HG02623 (cell line): Measurements from ENCODE around the gene PIM3.

Experiments
- ATAC-seq: cut with Tn5 transposase; IDR thresholded peaks from one replicate; pipeline ENCODE4 v1.9.1; 2021; ENCODE audit warnings: moderate library complexity; ENCODE audit not compliant: unreplicated experiment

PIM3 gene

DNA sequence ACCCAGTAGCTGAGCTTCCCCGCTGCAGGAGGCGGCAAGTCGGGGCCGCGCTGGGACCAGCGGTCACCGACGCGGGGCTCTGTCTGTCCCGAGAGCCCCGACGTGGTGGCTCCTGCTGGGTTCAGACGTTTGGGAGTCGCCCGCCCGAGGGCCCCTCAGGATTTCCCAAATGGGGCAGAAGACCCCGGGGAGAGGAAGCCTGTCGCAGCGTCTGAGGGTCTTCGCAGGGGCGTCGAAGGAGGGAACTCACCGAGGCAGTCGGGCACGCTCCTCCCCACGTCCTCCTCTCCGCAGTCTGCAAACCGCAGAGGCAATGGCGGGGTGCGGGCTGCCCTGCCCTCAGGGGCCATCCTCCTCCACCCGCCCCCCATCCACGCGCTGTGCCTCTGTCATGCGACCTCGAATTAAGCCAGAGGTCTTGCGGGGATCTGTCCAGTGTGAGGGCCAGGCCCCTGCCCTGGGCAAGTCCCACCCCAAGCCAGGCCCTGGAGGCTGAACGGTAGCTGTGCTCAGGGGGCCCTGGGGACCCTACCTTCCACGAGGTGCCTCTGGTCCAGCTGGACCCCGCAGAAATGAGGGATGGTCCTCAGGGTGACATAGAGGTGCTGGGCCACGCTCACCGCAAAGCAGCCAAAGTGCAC is 39.5 kb downstream of the PIM3 start:
- no peak for ATAC-seq

DNA sequence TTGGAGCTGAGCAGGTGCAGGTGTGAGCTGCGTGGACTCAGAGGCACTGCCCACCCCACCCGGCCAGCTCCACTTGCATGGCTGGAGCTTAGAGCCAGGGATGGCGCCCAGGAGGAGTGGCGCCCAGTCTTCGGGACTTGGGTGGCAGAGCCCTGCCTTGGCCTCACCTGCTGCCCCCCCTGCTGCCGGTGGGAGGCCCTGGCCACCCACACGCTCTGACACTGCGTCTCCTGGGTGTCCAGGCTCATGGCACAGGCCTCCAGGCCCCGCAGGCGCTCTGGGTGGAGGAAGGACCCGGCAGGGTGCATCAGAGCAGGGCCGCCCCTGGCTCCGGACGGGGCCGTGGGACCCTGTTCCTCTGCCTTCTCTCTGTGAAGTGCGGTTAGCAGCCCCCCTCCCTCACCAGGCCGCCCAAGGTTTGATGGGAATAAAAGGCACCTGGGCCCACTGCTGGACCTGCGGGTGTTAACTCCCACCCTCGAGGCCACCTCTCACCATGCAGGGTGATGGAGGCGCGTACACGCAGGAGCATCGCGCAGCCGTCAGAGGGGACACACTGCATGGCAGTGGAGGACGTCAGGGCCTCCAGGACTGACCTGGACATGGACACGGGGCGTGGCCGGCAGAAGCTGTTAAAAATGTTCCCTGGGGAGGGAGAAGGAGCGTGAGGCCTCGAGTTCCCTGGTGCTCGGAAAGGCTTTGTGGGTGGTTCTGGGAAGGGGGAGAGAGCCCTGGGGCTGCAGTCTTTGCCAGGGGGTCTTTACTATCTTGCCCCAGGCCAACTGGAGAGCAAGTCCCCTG is 40.2 kb downstream of the PIM3 start:
- no peak for ATAC-seq

DNA sequence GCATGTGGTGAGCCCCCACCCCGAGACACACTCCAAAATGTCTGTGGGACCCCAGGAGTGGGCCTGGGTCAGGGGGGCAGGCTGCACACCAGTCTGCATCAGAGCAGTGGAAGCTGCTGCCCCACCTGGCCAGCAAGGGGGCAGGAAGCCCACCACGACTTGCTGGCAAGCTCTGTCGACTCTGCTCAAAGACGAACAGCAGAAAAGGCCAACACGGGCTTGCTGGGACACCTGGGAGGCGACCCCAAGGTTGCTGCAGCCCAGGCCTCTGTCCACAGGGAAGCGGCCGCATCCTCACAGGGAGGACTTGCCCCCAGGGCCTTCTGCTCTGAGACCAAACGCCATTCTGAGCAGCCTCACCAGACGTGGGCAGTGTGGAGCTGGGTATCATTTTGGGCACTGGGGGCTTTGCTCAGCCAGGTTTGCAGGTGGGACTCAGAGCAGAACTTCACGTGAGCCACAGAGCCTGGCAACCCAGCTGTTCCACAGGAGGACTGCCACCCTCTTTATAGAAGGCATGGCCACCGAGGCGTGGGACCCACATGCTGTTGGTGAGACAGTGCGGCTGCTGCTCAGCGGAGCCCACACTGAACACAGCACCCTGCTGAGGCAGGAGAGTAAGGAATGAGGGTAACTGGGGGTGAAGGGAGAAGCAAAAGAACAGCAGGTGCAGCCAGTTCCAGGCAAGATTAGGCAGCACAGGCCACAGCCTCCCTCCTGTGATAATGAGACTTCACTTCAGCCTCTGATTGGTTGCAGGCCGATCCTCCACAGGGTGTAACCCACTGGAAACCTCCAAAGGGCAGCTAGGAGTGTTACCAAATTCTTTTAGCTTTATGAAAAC is 41.0 kb downstream of the PIM3 start:
- ATAC-seq: no peak

DNA sequence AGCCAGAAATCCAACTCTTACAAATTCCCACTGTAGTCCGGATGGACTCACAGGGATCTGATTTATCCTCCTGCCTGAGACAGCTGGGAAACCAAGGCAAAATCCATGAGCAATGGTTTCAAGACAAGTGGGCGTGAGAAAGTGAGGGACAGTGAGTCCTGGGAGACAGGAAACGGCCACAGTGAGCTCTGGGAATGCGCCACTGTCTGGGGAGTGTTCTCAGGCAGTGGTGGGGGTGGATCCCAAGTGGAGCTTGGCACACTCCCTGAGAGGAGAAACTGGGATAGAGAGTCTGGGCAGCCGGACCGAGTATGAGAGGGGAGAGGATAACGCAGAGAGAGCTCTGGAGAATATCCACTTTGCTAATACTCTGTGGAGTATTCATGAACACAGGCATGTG is 42.2 kb downstream of the PIM3 start:
- ATAC-seq: no peak

DNA sequence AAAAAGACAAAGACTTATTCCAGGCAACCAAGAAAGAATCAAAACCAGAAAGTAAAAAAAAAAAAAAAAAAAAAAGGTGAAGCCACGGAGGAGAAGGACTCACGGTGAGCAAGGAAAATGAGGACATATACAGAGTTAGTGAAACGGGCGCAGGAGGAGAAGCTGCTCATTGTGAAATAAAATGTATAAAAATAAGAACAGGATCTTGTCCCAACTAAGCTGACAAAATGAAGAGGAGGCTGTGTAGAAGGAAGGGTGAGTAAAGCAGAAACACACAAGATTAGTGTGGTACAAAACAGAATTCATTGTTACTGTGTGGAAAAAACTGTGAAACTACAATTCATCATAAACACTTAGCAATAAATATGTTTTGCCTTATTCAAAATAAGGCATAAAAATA is 44.3 kb downstream of the PIM3 start:
- no peak for ATAC-seq

DNA sequence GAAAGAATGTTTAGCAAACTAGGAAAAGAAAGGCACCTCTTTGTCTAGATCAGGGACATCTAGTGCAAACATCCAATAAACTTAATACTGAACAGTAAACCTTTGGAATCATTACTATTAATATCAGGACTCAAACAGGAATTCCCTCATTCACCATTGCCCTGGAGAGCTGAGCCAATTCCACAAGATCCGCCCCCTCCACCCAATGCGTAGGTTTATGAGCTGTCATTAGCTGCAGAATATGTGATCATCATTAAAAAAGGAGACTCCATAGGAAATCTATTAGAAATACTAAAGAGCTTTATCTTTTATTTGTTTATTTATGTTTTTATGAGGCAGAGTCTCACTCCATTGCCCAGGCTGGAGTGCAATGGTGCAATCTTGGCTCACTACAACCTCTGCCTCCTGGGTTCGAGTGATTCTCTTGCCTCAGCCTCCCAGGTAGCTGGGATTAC is 46.5 kb downstream of the PIM3 start:
- no peak for ATAC-seq

DNA sequence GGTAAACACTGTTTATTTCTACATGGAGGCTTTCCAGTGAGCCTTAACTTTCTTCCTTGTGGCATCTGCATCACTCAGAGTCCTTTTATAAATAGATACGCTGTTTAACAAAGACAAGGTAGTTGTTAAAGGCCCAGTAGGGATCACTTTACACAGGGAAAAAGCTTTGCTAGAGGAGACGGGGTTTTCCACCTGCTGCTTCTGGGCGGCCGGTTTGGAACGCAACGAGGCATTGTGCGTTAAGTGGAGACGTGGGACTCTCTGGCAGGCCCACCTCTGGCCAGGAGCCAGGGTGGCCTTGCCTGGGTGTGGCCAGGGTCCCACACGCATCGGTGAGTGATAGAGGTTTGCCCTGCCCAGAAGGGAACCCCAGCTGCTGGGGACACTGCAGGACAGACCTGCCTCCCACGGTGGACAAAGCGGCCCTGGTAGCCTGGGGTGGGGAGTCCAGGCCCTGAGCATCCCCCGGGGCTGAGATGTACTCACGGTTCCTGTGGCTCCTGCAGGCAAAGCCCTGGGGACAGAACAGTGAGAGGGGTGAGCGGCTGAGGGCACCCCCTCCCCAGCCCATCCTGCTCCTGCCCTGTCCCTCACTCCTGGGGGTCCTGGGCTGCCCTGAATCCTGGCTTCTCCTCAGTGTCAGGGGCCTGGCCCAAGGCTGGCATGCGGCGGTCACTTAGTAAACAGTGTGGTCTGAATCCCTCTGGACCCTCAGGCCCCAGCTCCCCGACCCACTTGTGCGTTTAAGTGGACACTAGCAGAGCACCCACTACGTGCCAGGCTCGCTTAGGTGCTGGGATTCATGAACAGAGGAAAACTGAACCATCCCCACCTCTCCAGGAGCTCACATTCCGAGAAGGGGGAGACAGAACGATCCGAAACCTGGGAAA is 47.8 kb downstream of the PIM3 start:
- ATAC-seq: no peak

DNA sequence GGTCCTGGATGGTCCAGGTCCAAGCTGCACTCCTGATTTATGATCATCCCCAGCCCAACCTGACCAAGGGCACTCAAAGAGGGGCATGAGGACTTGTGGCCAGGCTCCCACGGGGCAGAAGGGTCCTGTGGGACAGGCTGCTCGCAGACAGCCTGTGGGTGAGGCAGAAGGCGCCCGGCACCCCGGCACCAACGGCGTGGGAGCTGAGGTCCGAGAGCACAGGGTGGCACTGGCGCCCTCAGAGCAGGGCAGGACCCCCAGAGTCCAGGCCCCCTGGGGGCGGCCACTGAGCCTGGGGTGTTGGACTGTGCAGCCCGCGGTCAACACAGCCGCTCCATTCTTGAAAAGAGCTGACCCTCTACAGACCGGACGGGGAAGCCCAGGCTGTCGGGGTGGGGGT is 48.7 kb downstream of the PIM3 start:
- ATAC-seq: no peak

DNA sequence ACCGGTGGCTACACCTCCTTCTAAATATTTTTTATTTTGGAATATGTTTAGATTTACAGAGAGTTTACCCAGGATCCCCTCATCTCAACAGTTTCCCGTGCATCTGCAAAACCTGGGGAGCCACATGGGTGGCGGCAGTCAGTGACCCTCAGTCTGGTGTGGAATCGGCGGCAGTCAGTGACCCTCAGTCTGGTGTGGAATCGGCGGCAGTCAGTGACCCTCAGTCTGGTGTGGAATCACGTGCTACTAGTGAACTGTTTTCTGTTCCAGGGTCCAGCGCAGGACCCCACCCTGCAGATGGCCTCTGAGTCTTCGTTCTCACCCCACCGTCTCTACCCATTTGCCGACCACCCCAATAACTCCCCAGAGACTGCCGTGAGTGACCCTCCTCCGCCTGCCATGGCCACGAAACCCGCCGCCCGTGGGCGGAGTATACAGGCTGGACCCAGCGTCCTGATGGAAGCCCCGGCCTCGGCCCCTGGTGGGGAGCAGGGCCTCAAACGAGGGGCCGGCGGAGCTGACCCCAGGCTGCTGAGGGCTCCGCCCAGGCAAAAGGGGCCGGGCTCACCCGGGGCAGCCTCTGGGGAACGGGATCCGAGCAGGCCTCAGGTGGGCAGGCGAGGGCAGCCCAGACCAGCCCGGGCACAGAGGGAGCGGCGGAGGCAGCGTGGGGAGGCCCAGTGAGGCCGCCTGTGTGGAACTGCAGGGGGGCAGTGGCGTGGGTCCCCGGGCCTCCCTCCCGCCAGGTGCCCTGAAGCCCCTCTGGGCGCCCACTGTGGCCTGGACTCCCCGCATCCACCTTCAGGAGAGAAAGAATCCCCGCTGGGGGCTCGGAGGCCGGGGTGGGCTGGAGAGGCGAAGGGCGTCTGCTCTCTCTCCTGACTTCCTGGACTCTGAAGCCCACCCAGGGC is 49.4 kb downstream of the PIM3 start:
- no peak for ATAC-seq

DNA sequence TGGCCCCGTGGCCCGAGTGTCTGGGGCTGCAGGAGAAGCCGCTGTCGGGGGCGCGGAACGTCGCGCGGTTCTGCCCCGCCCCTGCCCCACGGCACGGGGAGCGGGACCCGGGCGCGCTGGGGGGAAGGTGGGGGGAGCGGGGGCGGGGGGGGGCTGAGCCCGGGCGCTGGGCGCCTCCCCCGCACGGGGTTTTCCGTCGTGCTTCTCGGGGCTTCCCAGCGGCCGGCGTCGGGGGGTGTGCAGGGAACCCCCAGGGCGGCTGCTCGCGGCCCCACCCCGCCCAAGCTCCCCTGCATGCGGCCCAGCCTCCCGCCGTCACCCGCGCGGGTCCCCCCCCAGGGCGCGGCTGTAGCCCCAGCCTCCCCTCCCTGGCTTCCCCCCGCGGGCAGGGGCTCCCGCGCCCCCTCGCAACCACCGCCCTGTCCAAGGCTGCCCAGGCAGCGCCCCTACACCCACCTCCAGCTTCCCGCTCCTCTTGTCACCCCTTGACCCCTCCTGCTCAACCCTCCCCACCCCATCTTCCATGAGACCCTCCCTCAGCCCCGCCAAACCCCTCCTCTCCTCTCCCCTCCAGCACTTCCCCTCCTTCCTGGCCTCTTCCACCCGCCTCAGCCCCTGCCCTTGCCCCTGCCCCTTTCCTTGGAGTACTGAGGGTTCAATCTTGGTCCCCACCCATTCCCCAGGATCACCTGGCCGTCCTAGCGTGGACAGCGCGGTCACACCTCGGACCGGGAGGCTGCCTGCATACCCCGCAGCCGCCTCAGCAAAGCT is 50.3 kb downstream of the PIM3 start:
- no peak for ATAC-seq

DNA sequence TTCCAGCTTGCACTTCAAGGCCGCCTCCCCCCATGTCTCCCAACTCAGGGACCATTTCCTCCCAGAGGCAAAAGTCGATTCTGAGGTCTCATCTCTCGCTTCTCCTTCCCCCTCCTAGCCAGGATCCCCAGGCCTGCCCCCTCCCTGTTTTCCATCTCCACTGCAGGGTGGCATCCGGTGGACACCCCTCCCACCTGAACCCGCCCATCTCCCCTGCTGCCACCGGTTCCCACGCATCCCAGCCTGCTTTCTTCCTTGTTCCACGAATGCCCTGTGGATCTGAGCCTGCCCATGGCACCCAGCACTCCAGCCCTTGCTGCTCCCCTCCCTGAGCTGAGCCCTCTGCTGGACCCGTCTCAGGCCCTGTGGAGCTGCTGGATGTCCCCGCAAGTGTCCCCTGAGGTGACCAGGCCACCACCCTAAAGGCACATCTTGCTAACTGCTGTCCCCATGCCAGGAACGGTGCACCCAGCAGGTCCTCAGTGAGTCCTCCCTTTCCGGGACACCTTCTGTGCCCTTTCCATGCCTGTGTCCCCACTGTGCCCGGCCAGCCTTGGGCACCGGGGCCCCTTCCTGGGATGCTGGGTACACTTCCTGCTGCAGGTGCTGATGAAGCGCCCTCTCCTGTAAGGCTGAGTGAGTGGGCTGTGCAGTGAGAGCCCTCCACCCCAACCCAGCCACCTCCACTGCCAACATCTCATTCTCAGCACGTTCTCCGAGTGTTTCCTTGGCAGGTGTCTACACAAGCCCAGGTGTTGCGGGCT is 51.1 kb downstream of the PIM3 start:
- no peak for ATAC-seq

DNA sequence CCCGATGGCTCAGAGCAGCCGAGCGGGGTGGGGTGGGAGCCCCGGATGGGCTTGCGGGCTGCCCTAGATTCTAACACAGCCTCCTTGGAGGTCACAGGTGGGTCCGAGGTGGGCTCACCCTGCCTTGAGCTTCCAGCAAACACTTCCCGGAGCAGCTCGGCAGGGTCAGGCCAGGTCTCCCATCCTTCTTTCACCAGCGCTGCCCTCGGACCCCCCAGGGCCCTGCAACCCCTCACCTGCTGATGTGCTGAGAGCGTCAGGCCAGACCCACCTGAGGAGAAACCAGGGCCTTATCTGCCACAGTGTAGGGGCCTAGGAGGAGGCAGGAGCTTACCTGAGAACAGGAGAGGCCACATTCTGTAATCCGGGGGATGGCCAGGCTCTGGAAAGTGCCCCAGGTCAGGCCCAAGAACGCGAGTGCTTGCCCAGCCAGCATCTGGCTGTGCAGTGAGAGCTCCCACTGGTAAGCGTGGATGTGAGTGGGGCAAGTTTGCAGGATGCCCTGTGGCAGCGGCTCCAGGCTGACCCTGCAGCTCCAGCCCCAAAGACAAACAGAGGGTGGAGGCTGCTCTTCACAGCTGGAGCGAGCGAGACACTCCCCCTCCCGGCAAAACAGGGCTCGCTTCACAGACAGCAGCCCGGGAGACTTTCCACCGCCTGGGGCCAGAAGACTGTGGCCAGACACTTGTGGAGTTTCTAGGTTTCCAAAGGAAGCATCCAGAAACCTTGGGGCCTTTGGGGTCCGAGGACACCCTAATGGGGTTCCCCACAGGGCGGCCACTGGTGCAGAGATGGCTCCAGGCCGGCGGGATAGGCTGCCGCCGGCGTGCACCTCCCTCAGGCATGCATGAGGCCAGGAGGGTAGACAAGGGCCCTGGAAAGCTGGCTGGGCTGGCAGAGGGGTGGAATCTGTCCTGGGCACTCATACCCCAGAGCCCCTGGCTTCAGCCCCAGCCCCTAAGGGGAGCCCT is 51.9 kb downstream of the PIM3 start, which contains the start of gene IL17REL:
TSS of gene IL17REL (minus strand) at position 555 of the 971 bp plus-strand sequence. CDS start at position 436, 119 bp downstream.
- ATAC-seq: no peak
